Ramos (cell line): ENCODE data around the gene PAPSS2.
"Not testable (repeated sequence)": the region's sequence is repeated elsewhere in the genome, so short reads cannot be mapped to it uniquely, and the experiment has no call there.

Experiments used
- in situ Hi-C: fragments of 300-500 bp; cut with MboI; formaldehyde crosslinking; loops from one replicate; pipeline ENCODE4 v1.14.3; 2022; ENCODE audit warnings: low sequenced_read_pairs; ENCODE audit not compliant: unreplicated experiment

The PAPSS2 gene

DNA sequence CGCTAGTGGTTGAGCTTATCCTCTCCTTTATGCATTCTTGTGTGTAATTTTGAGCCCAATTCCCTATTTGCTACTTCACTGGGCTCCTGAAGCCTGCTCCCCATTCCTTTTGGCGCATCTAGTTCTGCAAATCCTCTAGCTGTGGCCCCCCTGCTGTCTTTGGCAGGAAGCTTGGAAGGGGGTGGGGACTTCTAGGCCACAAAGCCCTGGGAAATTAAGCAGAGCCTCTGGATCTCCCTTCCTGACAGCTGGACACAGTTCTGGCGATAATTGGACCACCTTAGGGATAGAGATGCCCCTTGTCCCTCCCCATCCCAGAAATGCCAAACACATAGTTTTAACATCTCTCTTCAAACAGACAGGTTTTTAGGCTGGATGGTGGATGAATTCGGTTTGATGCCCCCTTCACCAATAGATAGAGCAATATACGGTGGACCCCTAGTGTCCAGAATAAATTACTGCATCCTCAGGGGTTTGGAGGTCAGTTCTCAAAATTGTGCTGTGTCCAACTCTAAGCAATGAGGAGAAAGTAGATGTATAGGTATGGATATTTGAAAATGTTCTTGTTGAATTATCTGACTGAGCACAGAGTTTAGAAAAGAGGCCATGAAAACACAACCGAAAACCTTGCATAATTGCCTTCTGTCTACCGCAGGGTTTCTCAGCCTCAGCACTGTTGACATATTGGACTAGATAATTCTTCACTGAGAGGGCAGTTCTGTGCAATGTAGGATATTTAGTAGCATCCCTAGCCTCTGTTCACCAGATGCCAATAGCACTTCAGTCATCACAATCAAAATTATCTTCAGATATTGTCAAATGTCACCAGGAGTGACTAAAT lies 75.5 kb downstream of the PAPSS2 start:
- in situ Hi-C loops, result loop anchor here (10.0 kb wide), 1 partner anchor 80 kb away; the partner anchor contains the start of gene PAPSS2

GRCh38 chr10:87738253-87738652 lies 78.6 kb downstream of the PAPSS2 start:
- in situ Hi-C loops, result loop anchor here (10.0 kb wide), 1 partner anchor 83 kb away; the partner anchor contains the start of gene PAPSS2

GRCh38 chr10:87739703-87740102 lies 80.0 kb downstream of the PAPSS2 start:
- in situ Hi-C loops, result loop anchor here (10.0 kb wide), 1 partner anchor 85 kb away; the partner anchor contains the start of gene PAPSS2

DNA sequence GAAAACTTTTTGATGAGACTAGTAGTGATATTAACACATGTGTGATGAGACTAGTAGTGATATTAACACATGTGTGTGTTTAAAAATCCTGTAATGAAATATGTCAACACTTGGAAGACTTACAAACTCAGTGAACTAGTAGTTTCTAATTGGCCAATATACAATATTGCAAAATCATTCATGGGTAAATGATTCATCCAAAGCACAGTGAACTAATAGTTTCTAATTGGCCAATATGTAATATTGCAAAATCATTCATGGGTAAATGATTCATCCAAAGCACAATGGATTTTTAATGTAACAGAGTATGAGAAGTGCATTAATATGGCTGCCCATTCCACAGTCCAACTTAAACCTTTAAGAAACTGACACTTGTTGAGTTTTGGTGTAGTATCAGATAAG lies 80.6 kb downstream of the PAPSS2 start:
- in situ Hi-C loops, result no loop called here

DNA sequence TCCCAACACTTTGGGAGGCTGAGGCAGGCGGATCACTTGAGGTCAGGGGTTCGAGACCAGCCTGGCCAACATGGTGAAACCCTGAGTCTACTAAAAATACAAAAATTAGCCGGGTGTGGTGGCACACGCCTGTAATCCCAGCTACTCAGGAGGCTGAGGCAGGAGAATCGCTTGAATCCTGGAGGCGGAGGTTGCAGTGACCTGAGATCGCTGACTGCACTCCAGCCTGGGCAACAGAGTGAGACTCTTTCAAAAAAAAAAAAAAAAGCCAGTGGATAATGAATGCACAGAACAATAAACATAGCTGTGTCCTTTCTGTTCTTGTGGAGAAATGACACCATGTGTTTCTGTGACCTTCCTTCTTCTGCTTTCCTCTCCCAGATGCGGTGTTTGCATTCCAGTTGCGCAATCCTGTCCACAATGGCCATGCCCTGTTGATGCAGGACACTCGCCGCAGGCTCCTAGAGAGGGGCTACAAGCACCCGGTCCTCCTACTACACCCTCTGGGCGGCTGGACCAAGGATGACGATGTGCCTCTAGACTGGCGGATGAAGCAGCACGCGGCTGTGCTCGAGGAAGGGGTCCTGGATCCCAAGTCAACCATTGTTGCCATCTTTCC lies 83.4 kb downstream of the PAPSS2 start:
- in situ Hi-C loops, result not testable (repeated sequence)

DNA sequence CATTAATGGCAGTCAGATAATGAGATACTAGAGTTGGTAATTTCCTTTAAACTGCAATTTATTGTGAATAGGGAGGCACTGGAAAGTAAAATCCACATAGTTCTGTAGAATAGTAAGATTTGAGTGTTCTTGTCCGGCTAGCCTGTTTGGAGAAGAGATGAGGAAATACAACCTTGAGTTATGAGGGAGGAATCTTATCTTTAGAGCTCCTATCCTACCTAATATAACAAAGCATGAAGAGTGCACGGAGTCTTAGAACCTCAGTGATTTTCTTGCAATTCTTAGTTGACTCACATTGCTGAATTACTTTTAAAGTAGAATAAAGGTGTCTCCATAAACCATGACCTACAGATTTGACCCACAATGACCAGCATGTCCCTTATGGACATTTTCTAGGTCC lies 84.9 kb downstream of the PAPSS2 start:
- in situ Hi-C loops, result no loop called here

DNA sequence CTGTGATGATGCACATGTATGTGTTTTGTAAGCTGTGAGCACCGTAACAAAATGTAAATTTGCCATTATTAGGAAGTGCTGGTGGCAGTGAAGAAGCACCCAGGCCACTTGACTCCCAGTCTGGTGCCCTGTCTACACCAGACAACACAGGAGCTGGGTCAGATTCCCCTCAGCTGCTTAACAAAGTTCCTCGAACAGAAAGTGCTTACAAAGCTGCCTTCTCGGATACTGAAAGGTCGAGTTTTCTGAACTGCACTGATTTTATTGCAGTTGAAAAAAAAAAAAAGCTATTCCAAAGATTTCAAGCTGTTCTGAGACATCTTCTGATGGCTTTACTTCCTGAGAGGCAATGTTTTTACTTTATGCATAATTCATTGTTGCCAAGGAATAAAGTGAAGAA lies 87.2 kb downstream of the PAPSS2 start:
- in situ Hi-C loops, result no loop called here

GRCh38 chr10:87748244-87748643 lies 88.6 kb downstream of the PAPSS2 start:
- in situ Hi-C loops, result not testable (repeated sequence)

- in situ Hi-C loops, result no loop called here
Measured at GRCh38 chr10:87750001-87750671, 90.5 kb downstream of the PAPSS2 start.

- in situ Hi-C loops, result no loop called here
Measured at GRCh38 chr10:87750817-87751216, 91.1 kb downstream of the PAPSS2 start.

DNA sequence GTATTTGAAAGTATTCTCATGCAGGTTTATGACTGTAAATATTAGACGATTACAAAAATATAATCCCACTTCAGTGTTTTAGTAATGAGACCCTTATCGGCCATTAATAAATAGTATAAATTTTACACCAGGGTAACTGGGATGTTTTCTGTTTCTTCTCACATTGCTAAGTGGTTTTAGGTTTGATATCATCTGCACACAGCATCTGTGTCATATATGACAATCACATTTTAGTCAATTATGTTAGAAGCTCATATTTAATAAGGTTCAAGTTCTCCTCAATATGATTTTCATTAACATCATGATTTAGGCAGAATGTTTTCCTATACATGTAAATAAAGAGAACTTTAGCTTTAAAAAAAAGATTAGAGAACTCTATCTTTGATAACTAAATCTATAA lies 91.6 kb downstream of the PAPSS2 start:
- in situ Hi-C loops, result no loop called here

DNA sequence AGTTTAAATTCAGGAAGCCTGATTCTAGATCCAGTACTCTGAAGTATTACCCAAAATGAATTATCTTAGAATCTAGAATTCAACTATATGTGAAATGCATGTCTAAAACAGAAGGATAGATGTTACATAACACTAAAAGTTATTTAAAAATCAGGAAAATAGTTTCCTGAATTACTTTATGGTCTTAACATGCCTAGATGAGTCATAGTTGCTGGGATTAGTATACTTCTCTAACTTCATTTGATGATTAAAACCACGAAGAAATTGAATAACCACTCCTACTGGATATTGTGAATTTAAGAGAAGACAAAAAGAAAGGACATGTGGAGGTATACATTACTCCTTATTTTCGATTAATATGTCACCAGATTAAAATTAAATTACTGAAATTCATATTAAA lies 92.9 kb downstream of the PAPSS2 start:
- in situ Hi-C loops, result no loop called here

GRCh38 chr10:87753995-87754866 lies 94.6 kb downstream of the PAPSS2 start:
- in situ Hi-C loops, result no loop called here

DNA sequence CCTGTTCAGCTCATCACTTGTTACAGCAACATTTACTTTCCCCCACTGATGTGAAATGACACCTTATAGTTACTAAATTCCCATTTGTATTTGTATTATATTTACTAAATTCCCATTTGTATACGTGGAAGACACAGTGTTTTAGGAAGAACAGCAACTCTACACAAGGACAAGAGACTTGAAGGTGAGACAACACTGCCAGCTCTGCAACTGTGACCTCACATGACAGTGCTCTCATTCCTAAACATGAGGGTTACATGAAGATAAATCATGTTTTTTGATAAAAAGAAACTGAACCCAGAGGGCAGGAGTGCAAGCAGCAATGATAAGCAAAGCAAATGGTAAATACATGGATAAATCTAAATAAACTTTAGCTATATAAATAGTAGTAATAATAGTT lies 98.0 kb downstream of the PAPSS2 start:
- in situ Hi-C loops, result no loop called here

DNA sequence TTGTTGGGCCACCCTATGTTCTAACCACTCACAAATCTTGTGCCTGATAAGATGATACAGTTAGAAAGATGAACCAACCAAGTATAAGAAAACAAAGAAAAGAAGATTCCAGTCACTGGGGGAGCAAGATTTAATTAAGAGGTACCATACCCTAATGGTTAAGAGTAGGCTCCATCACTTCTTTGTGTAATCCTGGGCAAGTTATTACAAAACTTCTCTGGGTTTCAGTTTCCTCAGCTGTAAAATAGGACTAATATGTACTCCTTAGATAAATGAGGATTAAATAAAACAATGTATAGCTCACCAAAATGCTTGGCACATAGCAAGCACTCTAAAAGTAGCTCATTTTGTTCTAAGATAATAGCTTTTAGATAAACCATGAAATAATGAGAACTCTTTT lies 99.9 kb downstream of the PAPSS2 start:
- in situ Hi-C loops, result no loop called here

DNA sequence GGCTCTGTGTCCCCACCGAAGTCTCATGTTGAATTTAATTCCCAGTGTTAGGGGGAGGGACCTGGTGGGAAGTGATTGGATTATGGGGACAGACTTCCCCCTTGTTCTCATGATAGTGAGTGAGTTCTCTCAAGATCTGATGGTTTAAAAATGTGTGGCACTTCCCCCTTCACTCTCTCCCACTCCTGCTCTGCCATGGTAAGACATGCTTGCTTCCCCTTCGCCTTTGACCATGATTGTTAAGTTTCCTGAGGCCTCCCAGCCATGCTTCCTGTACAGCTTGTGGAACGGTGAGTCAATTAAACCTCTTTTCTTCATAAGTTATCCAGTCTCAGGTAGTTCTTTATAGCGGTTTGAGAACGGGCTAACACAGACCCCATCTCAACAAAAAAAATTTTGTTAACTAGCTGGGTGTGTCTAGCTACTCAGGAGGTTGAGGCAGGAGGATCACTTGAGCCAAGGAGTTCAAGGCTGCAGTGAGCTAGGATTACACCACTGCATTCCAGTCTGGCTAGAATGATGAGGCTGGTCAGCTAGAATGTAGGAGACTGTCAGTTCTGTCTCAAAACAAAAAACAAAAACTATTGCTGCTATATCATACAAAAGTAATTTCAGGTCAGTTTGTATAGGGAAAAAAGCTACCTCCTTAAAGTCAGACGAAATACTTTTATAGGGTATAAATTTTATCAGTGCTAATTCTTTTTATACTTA lies 100.7 kb downstream of the PAPSS2 start:
- in situ Hi-C loops, result no loop called here

GRCh38 chr10:87761153-87761552 lies 101.5 kb downstream of the PAPSS2 start:
- in situ Hi-C loops, result no loop called here

- in situ Hi-C loops, result no loop called here
Measured at GRCh38 chr10:87761892-87762291, 102.2 kb downstream of the PAPSS2 start.

DNA sequence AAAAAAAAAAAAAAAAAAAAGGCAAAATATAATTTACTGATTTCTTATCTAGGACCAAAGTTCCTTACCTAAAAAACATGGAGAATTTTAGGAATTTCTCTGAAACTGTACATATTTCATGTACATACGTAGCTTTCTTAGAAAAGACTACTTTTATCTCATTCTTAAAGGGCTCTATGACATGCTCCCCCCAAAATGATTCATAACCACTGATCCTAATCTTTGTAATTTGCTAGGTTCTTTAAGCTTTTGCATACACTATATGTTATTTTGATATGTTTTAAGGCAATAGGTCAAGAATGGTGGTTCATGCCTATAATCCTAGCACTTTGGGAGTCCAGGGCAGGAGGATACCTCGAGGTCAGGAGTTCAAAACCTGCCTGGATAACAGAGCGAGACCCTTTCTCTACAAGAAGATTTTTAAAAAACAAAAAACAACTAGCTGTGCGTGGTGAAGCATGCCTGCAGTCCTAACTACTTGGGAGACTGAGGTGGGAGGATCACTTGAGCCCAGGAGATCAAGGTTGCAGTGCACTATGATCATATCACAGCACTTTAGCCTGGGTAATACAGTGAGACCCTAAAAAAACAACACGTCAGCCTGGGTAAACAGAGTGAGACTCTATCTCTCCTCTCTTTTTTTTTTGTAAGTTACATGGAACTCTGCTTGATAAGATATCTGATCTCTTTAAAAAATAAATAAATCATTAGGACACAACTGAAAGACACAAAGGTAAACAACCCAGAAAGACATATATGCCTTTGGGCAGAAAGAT lies 103.6 kb downstream of the PAPSS2 start:
- in situ Hi-C loops, result no loop called here
